ENCODE measurements around the gene XRCC4. TPM values are rescaled to one million over a fixed set of nuclear protein-coding genes. Genes with fewer than 3 reads are reported as not detected.

The XRCC4 gene
- total RNA-seq, 1 experiment from 2014 or later: 10.8 TPM

DNA sequence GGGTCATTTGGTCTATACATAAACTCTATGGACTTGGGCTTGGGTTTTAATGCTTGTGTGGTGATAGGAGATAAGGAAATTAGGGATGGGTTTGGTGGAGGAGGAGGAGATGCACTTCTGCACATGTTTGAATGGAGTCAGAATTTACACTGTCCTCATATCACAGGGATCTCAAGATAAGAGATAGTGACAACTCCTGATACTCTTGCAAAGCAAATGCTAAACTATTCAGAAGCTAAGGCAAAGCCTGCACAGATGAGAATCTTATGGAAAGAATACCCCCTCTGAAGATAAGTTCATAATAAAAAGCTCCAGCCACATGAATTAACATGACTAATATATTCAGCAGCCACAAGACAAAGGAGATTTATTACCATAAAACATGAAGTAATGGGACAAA lies 90.2 kb downstream of the XRCC4 start:
- no peak overlapping the region for H3K23ac ChIP-seq (ENCODE audit: insufficient read length, low read depth, low read length)
- no peaks in the 10 kb centered on the region for H3K4me1 ChIP-seq (ENCODE audit: insufficient read depth, low read length)
- H3K14ac ChIP-seq (ENCODE audit: insufficient read depth, low read length): no peak overlapping the region
- no peak overlapping the region for H2BK15ac ChIP-seq (ENCODE audit: low read depth, low read length)
- no peak for DNase-seq
- H2BK20ac ChIP-seq (ENCODE audit: low read depth, low read length, poor library complexity, severe bottlenecking): no peak overlapping the region
- H2AK5ac ChIP-seq (ENCODE audit: insufficient read length, low read length): no peak overlapping the region
- no peaks in the 10 kb centered on the region for H3K27me3 ChIP-seq (ENCODE audit: insufficient read depth, low read length)
- H3K79me2 ChIP-seq (ENCODE audit: insufficient read depth, low read length): no peaks in the 10 kb centered on the region
- Mint-ChIP-seq H3K27ac (peak overlapping the region in 2 of 3 experiments; percentile 26 to 32; a peak in 2 of 7 replicates), H3K36me3 (ENCODE audit: insufficient read depth in 1 of 3, low read depth in 3 of 3) (no peaks in the 10 kb centered on the region), H3K4me1 (peaks cover 10 to 15% of the 10 kb centered on the region in 2 experiments), H3K9me3 (no peaks in the 10 kb centered on the region), H3K4me3 (no peak overlapping the region), H3K27me3 (ENCODE audit: low read depth) (no peaks in the 10 kb centered on the region)
- H3T11ph ChIP-seq (ENCODE audit: low read length): no peak overlapping the region
- no peak overlapping the region for H2AFZ ChIP-seq (ENCODE audit: low read length)
- H3K9ac ChIP-seq (ENCODE audit: extremely low read depth, insufficient read length, low read length): no peak overlapping the region
- H2BK120ac ChIP-seq (ENCODE audit: low read depth, low read length, poor library complexity, severe bottlenecking): no peak overlapping the region
- no peaks in the 10 kb centered on the region for H3K9me3 ChIP-seq (ENCODE audit: control insufficient read depth, low read depth, low read length)
- H3K4me2 ChIP-seq (ENCODE audit: insufficient read depth, insufficient read length, low read length): no peak overlapping the region
- no peak overlapping the region for H2BK12ac ChIP-seq (ENCODE audit: insufficient read length, low read depth, low read length)
- no peaks in the 10 kb centered on the region for H3K79me1 ChIP-seq (ENCODE audit: insufficient read depth, low read depth, low read length, poor library complexity, severe bottlenecking)
- no peak overlapping the region for H4K5ac ChIP-seq (ENCODE audit: insufficient read length, low read depth, low read length)
- no peak overlapping the region for H3K18ac ChIP-seq (ENCODE audit: insufficient read length, low read depth, low read length)
- no peak overlapping the region for H2BK5ac ChIP-seq (ENCODE audit: insufficient read length, low read length)
- H3K27ac ChIP-seq (ENCODE audit: insufficient read length, low read depth, low read length): no peak overlapping the region
- H3K56ac ChIP-seq (ENCODE audit: insufficient read length, low read depth, low read length): no peak overlapping the region
- no peaks in the 10 kb centered on the region for H3K23me2 ChIP-seq (ENCODE audit: insufficient read length, low read depth, low read length, poor library complexity, severe bottlenecking)
- no peaks in the 10 kb centered on the region for H4K20me1 ChIP-seq (ENCODE audit: control insufficient read depth, insufficient read depth, insufficient read length)
- H4K8ac ChIP-seq (replicated peaks; ENCODE audit: insufficient read length, low read depth, low read length): no peak overlapping the region
- no peak overlapping the region for H3K4ac ChIP-seq (ENCODE audit: low read depth, low read length)
- H4K91ac ChIP-seq (ENCODE audit: insufficient read length, low read depth, low read length): no peak overlapping the region
- TF ChIP-seq, protein P1, sequence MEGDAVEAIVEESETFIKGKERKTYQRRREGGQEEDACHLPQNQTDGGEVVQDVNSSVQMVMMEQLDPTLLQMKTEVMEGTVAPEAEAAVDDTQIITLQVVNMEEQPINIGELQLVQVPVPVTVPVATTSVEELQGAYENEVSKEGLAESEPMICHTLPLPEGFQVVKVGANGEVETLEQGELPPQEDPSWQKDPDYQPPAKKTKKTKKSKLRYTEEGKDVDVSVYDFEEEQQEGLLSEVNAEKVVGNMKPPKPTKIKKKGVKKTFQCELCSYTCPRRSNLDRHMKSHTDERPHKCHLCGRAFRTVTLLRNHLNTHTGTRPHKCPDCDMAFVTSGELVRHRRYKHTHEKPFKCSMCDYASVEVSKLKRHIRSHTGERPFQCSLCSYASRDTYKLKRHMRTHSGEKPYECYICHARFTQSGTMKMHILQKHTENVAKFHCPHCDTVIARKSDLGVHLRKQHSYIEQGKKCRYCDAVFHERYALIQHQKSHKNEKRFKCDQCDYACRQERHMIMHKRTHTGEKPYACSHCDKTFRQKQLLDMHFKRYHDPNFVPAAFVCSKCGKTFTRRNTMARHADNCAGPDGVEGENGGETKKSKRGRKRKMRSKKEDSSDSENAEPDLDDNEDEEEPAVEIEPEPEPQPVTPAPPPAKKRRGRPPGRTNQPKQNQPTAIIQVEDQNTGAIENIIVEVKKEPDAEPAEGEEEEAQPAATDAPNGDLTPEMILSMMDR (conservative IDR thresholded peaks at IDR 0.05): no peak
